Upper lobe of left lung (tissue), 6 donors: Measurements from ENCODE around the gene CYFIP2. TPM values are rescaled to one million over a fixed set of nuclear protein-coding genes. Genes with fewer than 3 reads are reported as not detected.
A peak's percentile ranks its signal among the peaks of the same experiment; 100 is the strongest.

ENCODE experiments used
- ATAC-seq, 2 donors: fragments of 200-7000 bp; cut with Tn5 transposase; one replicate each; pipeline ENCODE4 v1.9.1; 2022; ENCODE audit warnings: mild to moderate bottlenecking in 2 of 2, moderate library complexity in 2 of 2; ENCODE audit not compliant: low FRiP score in 2 of 2
- DNase-seq, 2 donors: peaks; one replicate each; pipeline ENCODE4 v3.0.0-alpha.2; 2019 to 2020
- H3K27ac ChIP-seq, 4 donors: fragments of 200-600 bp; sonication (generic); one replicate each; pipeline ENCODE4 v1.5.1; 2016 to 2019
- H3K27me3 ChIP-seq, 4 donors: fragments of 200-600 bp; sonication (generic); one replicate each; pipeline ENCODE4 v1.5.1; 2017 to 2019
- H3K36me3 ChIP-seq, 4 donors: fragments of 200-600 bp; sonication (generic); one replicate each; pipeline ENCODE4 v1.5.1; 2016 to 2019
- H3K4me1 ChIP-seq, 4 donors: fragments of 200-600 bp; sonication (generic); one replicate each; pipeline ENCODE4 v1.5.1; 2018 to 2019
- H3K4me3 ChIP-seq, 4 donors: fragments of 200-600 bp; sonication (generic); one replicate each; pipeline ENCODE4 v1.5.1; 2017 to 2019; ENCODE audit warnings: mild to moderate bottlenecking in 2 of 4, moderate library complexity in 1 of 4
- H3K9me3 ChIP-seq, 4 donors: fragments of 200-600 bp; sonication (generic); one replicate each; pipeline ENCODE4 v1.5.1; 2018 to 2019
- EP300 ChIP-seq, 4 donors: sonication (generic); formaldehyde crosslinking; IDR thresholded peaks; one replicate each; pipeline ENCODE4 v1.5.1; 2017; ENCODE audit warnings: antibody characterized with exemption in 4 of 4, control low read depth in 2 of 4
- POLR2A ChIP-seq, 4 donors: fragments of 450-650 bp; IDR thresholded peaks; one replicate each; pipeline ENCODE4 v1.5.1; 2016 to 2017; ENCODE audit warnings: antibody characterized with exemption in 4 of 4, mild to moderate bottlenecking in 2 of 4
- POLR2AphosphoS5 ChIP-seq, 2 donors: sonication (generic); formaldehyde crosslinking; IDR thresholded peaks; one replicate each; pipeline ENCODE4 v1.5.1; 2017; ENCODE audit warnings: antibody characterized with exemption in 2 of 2
- WGBS, 2 donors: methylation state at CpG; one replicate each; pipeline ENCODE4 v1.1.5; 2017 to 2018; 5-methylcytosine and 5-hydroxymethylcytosine counted together
- total RNA-seq, 6 donors: library from RNA; depleted of rRNA in 4 of 6; stranded (reverse); fragments of >200 nt in 4 of 6; gene quantifications; one replicate each; pipeline versions ENCODE4 v1.1.0 to v1.2.1, GENCODE V29; 2016 to 2021
- TF ChIP-seq, protein P1 (sequence below), 6 experiments: fragments of 450-650 bp in 4 of 6; fragments of 200-600 bp in 2 of 6; sonication (generic) in 2 of 6; IDR thresholded peaks; one replicate each; pipeline ENCODE4 v1.5.1; 2016 to 2019; ENCODE audit warnings: antibody characterized with exemption in 6 of 6
- donor health status: DM: no; HTN: no; CAD: no; lungs with moderate emphysema.
- donor health status: DM: no; HTN: yes; CAD: no; lungs with severe emphysema.

CYFIP2 gene
- total RNA-seq, 6 donors from 2014 or later: 39.6 to 71.8 (median 47.7) TPM

- Histone ChIP-seq H3K9me3 (no peaks in the 10 kb centered on the region), H3K27me3 (no peaks in the 10 kb centered on the region), H3K36me3 (peaks cover 0 to 7% (median 0%) of the 10 kb centered on the region in 4 donors), H3K4me1 (peaks cover 0 to 15% (median 6%) of the 10 kb centered on the region in 4 donors), H3K4me3 (no peak overlapping the region), H3K27ac (no peak overlapping the region)
- no peak for ATAC-seq
- no peak for DNase-seq
- TF ChIP-seq, protein P1, sequence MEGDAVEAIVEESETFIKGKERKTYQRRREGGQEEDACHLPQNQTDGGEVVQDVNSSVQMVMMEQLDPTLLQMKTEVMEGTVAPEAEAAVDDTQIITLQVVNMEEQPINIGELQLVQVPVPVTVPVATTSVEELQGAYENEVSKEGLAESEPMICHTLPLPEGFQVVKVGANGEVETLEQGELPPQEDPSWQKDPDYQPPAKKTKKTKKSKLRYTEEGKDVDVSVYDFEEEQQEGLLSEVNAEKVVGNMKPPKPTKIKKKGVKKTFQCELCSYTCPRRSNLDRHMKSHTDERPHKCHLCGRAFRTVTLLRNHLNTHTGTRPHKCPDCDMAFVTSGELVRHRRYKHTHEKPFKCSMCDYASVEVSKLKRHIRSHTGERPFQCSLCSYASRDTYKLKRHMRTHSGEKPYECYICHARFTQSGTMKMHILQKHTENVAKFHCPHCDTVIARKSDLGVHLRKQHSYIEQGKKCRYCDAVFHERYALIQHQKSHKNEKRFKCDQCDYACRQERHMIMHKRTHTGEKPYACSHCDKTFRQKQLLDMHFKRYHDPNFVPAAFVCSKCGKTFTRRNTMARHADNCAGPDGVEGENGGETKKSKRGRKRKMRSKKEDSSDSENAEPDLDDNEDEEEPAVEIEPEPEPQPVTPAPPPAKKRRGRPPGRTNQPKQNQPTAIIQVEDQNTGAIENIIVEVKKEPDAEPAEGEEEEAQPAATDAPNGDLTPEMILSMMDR (IDR thresholded peaks at IDR 0.05): no peak
- TF ChIP-seq EP300 (IDR thresholded peaks at IDR 0.05): no peak
- TF ChIP-seq POLR2AphosphoS5 (IDR thresholded peaks at IDR 0.05): no peak
- TF ChIP-seq POLR2A (IDR thresholded peaks at IDR 0.05): no peak
These were observed 16.2 kb downstream of the CYFIP2 start for GRCh38 chr5:157282150-157282549.

DNA sequence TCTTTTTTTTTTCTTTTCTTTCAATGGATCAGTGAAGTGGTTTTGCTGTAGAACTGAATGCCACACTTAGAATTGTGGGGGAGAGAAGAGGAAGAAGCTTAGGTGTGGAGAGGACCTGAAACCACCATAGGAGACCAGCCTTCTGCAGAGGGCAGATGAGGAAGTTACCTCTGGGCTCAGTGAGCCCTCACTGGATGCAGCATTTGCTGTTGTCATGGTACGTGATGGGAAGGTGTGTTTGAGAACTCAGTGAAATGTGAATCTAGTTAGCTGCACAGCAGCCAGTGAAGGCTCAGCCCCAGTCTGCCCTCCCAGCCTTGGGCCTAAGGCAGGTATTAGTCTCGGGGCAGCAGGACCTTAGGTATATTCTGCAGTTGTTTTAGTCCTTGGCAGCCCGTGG lies 17.5 kb downstream of the CYFIP2 start:
- Histone ChIP-seq H3K4me1 (peaks cover 0 to 15% (median 6%) of the 10 kb centered on the region in 4 donors), H3K9me3 (no peaks in the 10 kb centered on the region), H3K36me3 (peaks cover 0 to 8% (median 0%) of the 10 kb centered on the region in 4 donors), H3K4me3 (no peak overlapping the region), H3K27me3 (no peaks in the 10 kb centered on the region), H3K27ac (no peak overlapping the region)
- TF ChIP-seq, protein P1 (IDR thresholded peaks at IDR 0.05): no peak
- TF ChIP-seq POLR2A (IDR thresholded peaks at IDR 0.05) (no peak), POLR2AphosphoS5 (IDR thresholded peaks at IDR 0.05) (no peak), EP300 (IDR thresholded peaks at IDR 0.05) (no peak)
- DNase-seq (peak in 1 of 2 donors; percentile 43), ATAC-seq (no peak)
- WGBS, 2 donors: 62 to 71% methylated on average over 3 of the region's 3 CpGs

GRCh38 chr5:157284458-157285212 lies 18.7 kb downstream of the CYFIP2 start:
- ATAC-seq: no peak
- Histone ChIP-seq H3K4me3 (no peak overlapping the region), H3K36me3 (peaks cover 0 to 8% (median 0%) of the 10 kb centered on the region in 4 donors), H3K9me3 (no peaks in the 10 kb centered on the region), H3K27ac (no peak overlapping the region), H3K4me1 (peaks cover 0 to 12% (median 4%) of the 10 kb centered on the region in 4 donors), H3K27me3 (no peaks in the 10 kb centered on the region)
- 84 to 93% methylated on average over 6 of the region's 6 CpGs for WGBS, 2 donors
- TF ChIP-seq POLR2AphosphoS5 (IDR thresholded peaks at IDR 0.05): no peak
- TF ChIP-seq POLR2A (IDR thresholded peaks at IDR 0.05): no peak
- TF ChIP-seq EP300 (IDR thresholded peaks at IDR 0.05): no peak
- TF ChIP-seq, protein P1 (IDR thresholded peaks at IDR 0.05): no peak
- DNase-seq: no peak

GRCh38 chr5:157285310-157286035 lies 19.6 kb downstream of the CYFIP2 start:
- TF ChIP-seq POLR2A (IDR thresholded peaks at IDR 0.05) (no peak), EP300 (IDR thresholded peaks at IDR 0.05) (no peak), POLR2AphosphoS5 (IDR thresholded peaks at IDR 0.05) (no peak)
- TF ChIP-seq, protein P1 (IDR thresholded peaks at IDR 0.05): no peak
- ATAC-seq (no peak), DNase-seq (no peak)
- Histone ChIP-seq H3K4me1 (peaks cover 0 to 3% (median 0%) of the 10 kb centered on the region in 4 donors), H3K36me3 (peaks cover 0 to 8% (median 0%) of the 10 kb centered on the region in 4 donors), H3K9me3 (no peaks in the 10 kb centered on the region), H3K4me3 (no peak overlapping the region), H3K27ac (no peak overlapping the region), H3K27me3 (no peaks in the 10 kb centered on the region)
- WGBS, 2 donors: 90 to 91% methylated on average over 8 to 10 of the region's 10 CpGs
